K562 (cell line): ENCODE results near the gene MYMX. TPM values are rescaled to one million over a fixed set of nuclear protein-coding genes. Genes with fewer than 3 reads are reported as not detected.

Experiments
- BRD9 ChIP-seq: fragments of 450-650 bp; IDR thresholded peaks from 2 replicates; pipeline ENCODE4 v1.6.1; 2018; ENCODE audit warnings: low read depth; ENCODE audit not compliant: partially characterized antibody
- ETV6 ChIP-seq, 3 experiments: fragments of 150-350 bp in 1 of 3; sonication (generic) in 1 of 3; formaldehyde crosslinking in 1 of 3; IDR thresholded peaks; 2 replicates each; pipeline versions ENCODE4 v1.6.1 to v1.8.0; 2014 to 2022; ENCODE audit warnings: borderline replicate concordance in 2 of 3, low read depth in 2 of 3, antibody characterized with exemption in 1 of 3, low read length in 1 of 3, mild to moderate bottlenecking in 1 of 3, missing genetic modification reagents in 1 of 3
- GTF2A2 ChIP-seq: IDR thresholded peaks from 2 replicates; pipeline ENCODE4 v1.6.1; 2016; ENCODE audit warnings: mild to moderate bottlenecking, missing genetic modification characterization, missing compliant biosample characterization
- HMGXB4 ChIP-seq: sonication (generic); formaldehyde crosslinking; IDR thresholded peaks from 2 replicates; pipeline ENCODE4 v1.8.1; 2023; ENCODE audit warnings: mild to moderate bottlenecking, missing genetic modification reagents
- KDM1A ChIP-seq, 2 experiments: fragments of 450-650 bp; IDR thresholded peaks; 2 replicates each; pipeline ENCODE4 v1.6.1; 2016; ENCODE audit warnings: mild to moderate bottlenecking in 2 of 2
- PHTF2 ChIP-seq: fragments of 250-450 bp; sonication (Bioruptor Pico); IDR thresholded peaks from 2 replicates; pipeline ENCODE4 v1.5.0; 2021; ENCODE audit warnings: mild to moderate bottlenecking
- POLR2G ChIP-seq: fragments of 200-400 bp; formaldehyde crosslinking; IDR thresholded peaks from 2 replicates; pipeline ENCODE4 v1.6.1; 2017; ENCODE audit warnings: low read depth, mild to moderate bottlenecking, antibody characterized with exemption, low read length, moderate library complexity
- RUNX1 ChIP-seq: sonication (generic); IDR thresholded peaks from 2 replicates; pipeline ENCODE4 v1.6.1; 2016; ENCODE audit warnings: antibody characterized with exemption, low read depth
- SIX5 ChIP-seq, 2 experiments: IDR thresholded peaks; 2 replicates each; pipeline ENCODE4 v1.6.1; 2011; ENCODE audit warnings: low read length in 2 of 2, borderline replicate concordance in 1 of 2, low read depth in 1 of 2, mild to moderate bottlenecking in 1 of 2, moderate library complexity in 1 of 2; ENCODE audit not compliant: insufficient read depth in 1 of 2
- TBP ChIP-seq: optimal IDR thresholded peaks from 2 replicates; pipeline ENCODE3; 2011; ENCODE audit warnings: low read depth, low read length, improper control_type of control experiment
- TEAD4 ChIP-seq, 2 experiments: sonication (generic) in 1 of 2; formaldehyde crosslinking in 1 of 2; IDR thresholded peaks; 2 replicates each; pipeline versions ENCODE4 v1.6.1 to v1.8.0; 2012 to 2022; ENCODE audit warnings: borderline replicate concordance in 1 of 2, inconsistent platforms in 1 of 2, low read length in 1 of 2, mild to moderate bottlenecking in 1 of 2, missing genetic modification reagents in 1 of 2
- THRAP3 ChIP-seq: fragments of 450-650 bp; IDR thresholded peaks from 2 replicates; pipeline ENCODE4 v1.6.1; 2016; ENCODE audit warnings: mild to moderate bottlenecking, inconsistent platforms, borderline replicate concordance
- TSC22D4 ChIP-seq: fragments of 450-650 bp; IDR thresholded peaks from 2 replicates; pipeline ENCODE4 v1.6.1; 2016; ENCODE audit warnings: missing genetic modification characterization, missing biosample characterization, control low read depth
- ZNF121 ChIP-seq: sonication (generic); formaldehyde crosslinking; conservative IDR thresholded peaks from 2 replicates; pipeline ENCODE4 v1.8.0; 2022; ENCODE audit warnings: missing genetic modification reagents
- ZNF232 ChIP-seq: sonication (generic); formaldehyde crosslinking; IDR thresholded peaks from 2 replicates; pipeline ENCODE4 v1.8.0; 2022; ENCODE audit warnings: mild to moderate bottlenecking, missing genetic modification reagents
- polyA plus RNA-seq, 8 experiments: library from polyadenylated mRNA; depleted of rRNA in 4 of 8; stranded (reverse) in 5 of 8; unstranded in 3 of 8; fragments of >200 nt; fragmentation: Nextera tagmentation in 2 of 8; fragmentation: Illumina TruSeq in 1 of 8; extraction: Ambion mirVana in 2 of 8; extraction: Trizol in 1 of 8; gene quantifications; 2 replicates each; pipeline versions ENCODE4 v1.2.1 to v1.2.3, GENCODE V29; 2011 to 2014; ENCODE audit warnings: inconsistent platforms in 1 of 8, missing spikeins in 1 of 8
- total RNA-seq, 7 experiments: library from RNA; depleted of rRNA in 6 of 7; stranded (reverse); fragments of >200 nt in 6 of 7; fragmentation: Illumina TruSeq in 2 of 7; extraction: Trizol in 2 of 7; gene quantifications; 2 replicates each; pipeline versions ENCODE4 v1.2.1 to v1.2.3, GENCODE V29; 2011 to 2021; ENCODE audit warnings: low replicate concordance in 1 of 7
- TF ChIP-seq, protein P1 (sequence below): fragments of 450-650 bp; formaldehyde crosslinking; conservative IDR thresholded peaks from 2 replicates; pipeline ENCODE4 v1.4.0; 2022; ENCODE audit warnings: mild to moderate bottlenecking, missing genetic modification characterization
- TF ChIP-seq, protein P2 (sequence below), 2 experiments: fragments of 450-650 bp in 1 of 2; sonication (generic) in 1 of 2; formaldehyde crosslinking in 1 of 2; IDR thresholded peaks in 1 of 2; conservative IDR thresholded peaks in 1 of 2; 2 replicates each; pipeline versions ENCODE4 v1.6.1 to v1.8.1; 2016 to 2023; ENCODE audit warnings: mild to moderate bottlenecking in 2 of 2, moderate library complexity in 2 of 2, inconsistent platforms in 1 of 2, missing genetic modification reagents in 1 of 2
- TF ChIP-seq, protein P3 (sequence below): fragments of 450-650 bp; IDR thresholded peaks from 2 replicates; pipeline ENCODE4 v1.7.1; 2018; ENCODE audit warnings: mild to moderate bottlenecking, low read depth; ENCODE audit not compliant: partially characterized antibody

MYMX gene
- total and polyA plus RNA-seq, 9 of the 15 experiments (the other 6 are each of a cell fraction or from before 2014, with no cell fraction given) = 0.12 TPM; not detected in 8

GRCh38 chr6:44255105-44255808 lies 38.5 kb downstream of the MYMX start (continued):
- TF ChIP-seq POLR2G (peak; percentile 81), TEAD4 (IDR thresholded peaks at IDR 0.05; ENCODE audit: low read length) (0 out of 2 replicates have a peak, but pooled peaks have one; percentile 24), TEAD4 (CRISPR knock-in tag; IDR thresholded peaks at IDR 0.05; ENCODE audit: borderline replicate concordance) (no peak; the same call in 1 of the 2 replicates), TSC22D4 (tag) (no peak), ETV6 (IDR thresholded peaks at IDR 0.05; ENCODE audit: borderline replicate concordance in 1 of 2, low read depth in 2 of 2, low read length in 1 of 2) (no peak), ETV6 (CRISPR knock-in tag; IDR thresholded peaks at IDR 0.05; ENCODE audit: borderline replicate concordance) (peak; percentile 7; the same call in 1 of the 2 replicates), PHTF2 (CRISPR knock-in tag) (0 out of 2 replicates have a peak, but pooled peaks have one; percentile 31), BRD9 (no peak), RUNX1 (no peak), GTF2A2 (tag) (no peak), SIX5 (IDR thresholded peaks at IDR 0.05; ENCODE audit: borderline replicate concordance in 1 of 2, insufficient read depth in 1 of 2, low read depth in 1 of 2, low read length in 2 of 2) (no peak), THRAP3 (peak; percentile 10; the same call in 1 of the 2 replicates), HMGXB4 (0 out of 2 replicates have a peak, but pooled peaks have one; percentile 27), KDM1A (IDR thresholded peaks at IDR 0.05) (peak in 1 of 2 experiments; percentile 49; a peak in 2 of 4 replicates), ZNF232 (CRISPR knock-in tag) (peak; percentile 8; the same call in 1 of the 2 replicates), ZNF121 (CRISPR knock-in tag) (0 out of 2 replicates have a peak, but pooled peaks have one; percentile 3), TBP (no peak)
- TF ChIP-seq, protein P1, sequence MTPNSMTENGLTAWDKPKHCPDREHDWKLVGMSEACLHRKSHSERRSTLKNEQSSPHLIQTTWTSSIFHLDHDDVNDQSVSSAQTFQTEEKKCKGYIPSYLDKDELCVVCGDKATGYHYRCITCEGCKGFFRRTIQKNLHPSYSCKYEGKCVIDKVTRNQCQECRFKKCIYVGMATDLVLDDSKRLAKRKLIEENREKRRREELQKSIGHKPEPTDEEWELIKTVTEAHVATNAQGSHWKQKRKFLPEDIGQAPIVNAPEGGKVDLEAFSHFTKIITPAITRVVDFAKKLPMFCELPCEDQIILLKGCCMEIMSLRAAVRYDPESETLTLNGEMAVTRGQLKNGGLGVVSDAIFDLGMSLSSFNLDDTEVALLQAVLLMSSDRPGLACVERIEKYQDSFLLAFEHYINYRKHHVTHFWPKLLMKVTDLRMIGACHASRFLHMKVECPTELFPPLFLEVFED (CRISPR knock-in tag) = peak; percentile 20; the same call in 1 of the 2 replicates
- TF ChIP-seq, protein P2, sequence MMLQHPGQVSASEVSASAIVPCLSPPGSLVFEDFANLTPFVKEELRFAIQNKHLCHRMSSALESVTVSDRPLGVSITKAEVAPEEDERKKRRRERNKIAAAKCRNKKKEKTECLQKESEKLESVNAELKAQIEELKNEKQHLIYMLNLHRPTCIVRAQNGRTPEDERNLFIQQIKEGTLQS (IDR thresholded peaks at IDR 0.05) = no peak
- TF ChIP-seq, protein P2 (CRISPR knock-in tag; conservative IDR thresholded peaks at IDR 0.05) = peak; percentile 82
- TF ChIP-seq, protein P3, sequence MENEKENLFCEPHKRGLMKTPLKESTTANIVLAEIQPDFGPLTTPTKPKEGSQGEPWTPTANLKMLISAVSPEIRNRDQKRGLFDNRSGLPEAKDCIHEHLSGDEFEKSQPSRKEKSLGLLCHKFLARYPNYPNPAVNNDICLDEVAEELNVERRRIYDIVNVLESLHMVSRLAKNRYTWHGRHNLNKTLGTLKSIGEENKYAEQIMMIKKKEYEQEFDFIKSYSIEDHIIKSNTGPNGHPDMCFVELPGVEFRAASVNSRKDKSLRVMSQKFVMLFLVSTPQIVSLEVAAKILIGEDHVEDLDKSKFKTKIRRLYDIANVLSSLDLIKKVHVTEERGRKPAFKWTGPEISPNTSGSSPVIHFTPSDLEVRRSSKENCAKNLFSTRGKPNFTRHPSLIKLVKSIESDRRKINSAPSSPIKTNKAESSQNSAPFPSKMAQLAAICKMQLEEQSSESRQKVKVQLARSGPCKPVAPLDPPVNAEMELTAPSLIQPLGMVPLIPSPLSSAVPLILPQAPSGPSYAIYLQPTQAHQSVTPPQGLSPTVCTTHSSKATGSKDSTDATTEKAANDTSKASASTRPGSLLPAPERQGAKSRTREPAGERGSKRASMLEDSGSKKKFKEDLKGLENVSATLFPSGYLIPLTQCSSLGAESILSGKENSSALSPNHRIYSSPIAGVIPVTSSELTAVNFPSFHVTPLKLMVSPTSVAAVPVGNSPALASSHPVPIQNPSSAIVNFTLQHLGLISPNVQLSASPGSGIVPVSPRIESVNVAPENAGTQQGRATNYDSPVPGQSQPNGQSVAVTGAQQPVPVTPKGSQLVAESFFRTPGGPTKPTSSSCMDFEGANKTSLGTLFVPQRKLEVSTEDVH = peak; percentile 47
